IMR-90 (cell line): ENCODE measurements around the gene CFAP52. TPM values are rescaled to one million over a fixed set of nuclear protein-coding genes. Genes with fewer than 3 reads are reported as not detected.

Experiments used
- ATAC-seq: fragments of 200-7000 bp; cut with Tn5 transposase; 2 replicates; pipeline ENCODE4 v1.9.1; 2020; ENCODE audit warnings: low read depth, mild to moderate bottlenecking, moderate library complexity
- BruUV-seq: library from RNA; stranded (reverse); fragments of 400-500 nt; replicated peaks from 2 replicates; lab custom pipeline; 2021; lab: Mats Ljungman, UMichigan
- CTCF ChIA-PET: fragments of 300-600 bp; formaldehyde crosslinking; extraction: SDS; loops from one replicate; lab custom pipeline; 2021; ENCODE audit warnings: antibody characterized with exemption; lab: Yijun Ruan, JAX
- POLR2A ChIA-PET: fragments of 300-600 bp; sonication (Branson Sonifier 250); formaldehyde crosslinking; loops from one replicate; lab custom pipeline; 2022; ENCODE audit warnings: antibody characterized with exemption; ENCODE audit not compliant: unreplicated experiment; lab: Charles Lee
- DNase-seq: peaks from one replicate; pipeline ENCODE4 v3.0.0; 2013
- H2AFZ ChIP-seq: replicated peaks from 2 replicates; pipeline ENCODE3; 2013; ENCODE audit warnings: low read length, mild to moderate bottlenecking; ENCODE audit not compliant: poor library complexity
- H2AK5ac ChIP-seq: 2 replicates; pipeline ENCODE4 v1.6.1; 2013; ENCODE audit warnings: low read depth, low read length, inconsistent platforms
- H2AK9ac ChIP-seq: replicated peaks from 2 replicates; pipeline ENCODE3; 2013; ENCODE audit warnings: mild to moderate bottlenecking, low read depth, low read length, moderate library complexity; ENCODE audit not compliant: poor library complexity
- H2BK120ac ChIP-seq: 2 replicates; pipeline ENCODE4 v1.6.1; 2013; ENCODE audit warnings: low read depth, low read length, inconsistent platforms
- H2BK15ac ChIP-seq: 3 replicates; pipeline ENCODE4 v1.6.1; 2013; ENCODE audit warnings: low read depth, low read length, inconsistent platforms
- H2BK20ac ChIP-seq: 2 replicates; pipeline ENCODE4 v1.6.1; 2013; ENCODE audit warnings: low read depth, mild to moderate bottlenecking, inconsistent platforms, low read length, moderate library complexity
- H2BK5ac ChIP-seq: 2 replicates; pipeline ENCODE4 v1.6.1; 2013; ENCODE audit warnings: mild to moderate bottlenecking, low read depth, low read length, inconsistent platforms; ENCODE audit not compliant: poor library complexity, severe bottlenecking
- H3K14ac ChIP-seq: replicated peaks from 2 replicates; pipeline ENCODE4 v1.6.1; 2013; ENCODE audit warnings: low read depth, low read length, inconsistent platforms
- H3K18ac ChIP-seq: 2 replicates; pipeline ENCODE4 v1.6.1; 2013; ENCODE audit warnings: low read depth, low read length, control low read depth
- H3K23ac ChIP-seq: 2 replicates; pipeline ENCODE4 v1.6.1; 2013; ENCODE audit warnings: low read depth, low read length, inconsistent platforms
- H3K27ac ChIP-seq: 2 replicates; pipeline ENCODE4 v1.5.1; 2013; ENCODE audit warnings: mild to moderate bottlenecking, control low read depth, low read length; ENCODE audit not compliant: insufficient read depth
- H3K27me3 ChIP-seq: 2 replicates; pipeline ENCODE4 v1.6.1; 2013; ENCODE audit warnings: low read length; ENCODE audit not compliant: control insufficient read depth, insufficient read depth
- H3K36me3 ChIP-seq: 2 replicates; pipeline ENCODE4 v1.6.1; 2013; ENCODE audit warnings: low read length, mixed read lengths; ENCODE audit not compliant: control insufficient read depth, insufficient read depth
- H3K4ac ChIP-seq: 2 replicates; pipeline ENCODE4 v1.6.1; 2013; ENCODE audit warnings: low read depth, low read length, inconsistent platforms
- H3K4me1 ChIP-seq: 2 replicates; pipeline ENCODE4 v1.6.1; 2013; ENCODE audit warnings: low read length, mixed read lengths; ENCODE audit not compliant: control insufficient read depth, insufficient read depth
- H3K4me2 ChIP-seq: 2 replicates; pipeline ENCODE4 v1.6.1; 2013; ENCODE audit warnings: low read depth, mild to moderate bottlenecking, control low read depth, low read length, moderate library complexity
- H3K4me3 ChIP-seq: 2 replicates; pipeline ENCODE4 v1.5.1; 2013; ENCODE audit warnings: low read depth, mild to moderate bottlenecking, control low read depth, low read length, moderate library complexity; ENCODE audit not compliant: insufficient read depth
- H3K56ac ChIP-seq: 2 replicates; pipeline ENCODE4 v1.6.1; 2013; ENCODE audit warnings: low read length, inconsistent platforms; ENCODE audit not compliant: insufficient read depth; ENCODE audit errors: extremely low read depth
- H3K79me1 ChIP-seq, 2 experiments: 2 replicates each; pipeline ENCODE4 v1.6.1; 2013; ENCODE audit warnings: low read length in 2 of 2, inconsistent platforms in 1 of 2, low read depth in 1 of 2
- H3K9ac ChIP-seq: 2 replicates; pipeline ENCODE4 v1.6.1; 2013; ENCODE audit warnings: low read depth, low read length, control low read depth
- H3K9me1 ChIP-seq: 2 replicates; pipeline ENCODE4 v1.6.1; 2013; ENCODE audit warnings: low read length, inconsistent platforms; ENCODE audit not compliant: insufficient read depth
- H3K9me3 ChIP-seq: 2 replicates; pipeline ENCODE4 v1.6.1; 2013; ENCODE audit warnings: low read length; ENCODE audit not compliant: control insufficient read depth, insufficient read depth
- H4K20me1 ChIP-seq: 2 replicates; pipeline ENCODE4 v1.6.1; 2013; ENCODE audit warnings: low read length, inconsistent platforms; ENCODE audit not compliant: insufficient read depth
- H4K5ac ChIP-seq: 2 replicates; pipeline ENCODE4 v1.6.1; 2013; ENCODE audit warnings: mild to moderate bottlenecking, low read depth, low read length, control low read depth
- H4K8ac ChIP-seq, 2 experiments: 2 replicates each; pipeline ENCODE4 v1.6.1; 2013; ENCODE audit warnings: low read depth in 2 of 2, low read length in 2 of 2, control low read depth in 1 of 2, inconsistent platforms in 1 of 2
- H4K91ac ChIP-seq: 2 replicates; pipeline ENCODE4 v1.6.1; 2013; ENCODE audit warnings: low read depth, low read length, inconsistent platforms; ENCODE audit not compliant: insufficient read depth
- BHLHE40 ChIP-seq: fragments of 150-350 bp; IDR thresholded peaks from 2 replicates; pipeline ENCODE4 v1.6.1; 2016; ENCODE audit warnings: mild to moderate bottlenecking, low read depth, low read length
- CEBPB ChIP-seq: IDR thresholded peaks from 2 replicates; pipeline ENCODE4 v1.6.1; 2012; ENCODE audit warnings: low read depth, low read length, improper control_type of control experiment
- CHD1 ChIP-seq: IDR thresholded peaks from 2 replicates; pipeline ENCODE4 v1.6.1; 2012; ENCODE audit warnings: low read depth, low read length, improper control_type of control experiment
- CTCF ChIP-seq: conservative IDR thresholded peaks from 2 replicates; pipeline ENCODE4 v1.5.1; 2012; ENCODE audit warnings: mild to moderate bottlenecking, low read depth, low read length, improper control_type of control experiment
- ELK1 ChIP-seq: fragments of 150-350 bp; IDR thresholded peaks from 2 replicates; pipeline ENCODE4 v1.6.1; 2016; ENCODE audit warnings: low read depth, mild to moderate bottlenecking, low read length, moderate library complexity, borderline replicate concordance
- FOS ChIP-seq: fragments of 150-350 bp; IDR thresholded peaks from 2 replicates; pipeline ENCODE4 v1.6.1; 2016; ENCODE audit warnings: low read depth, low read length
- MAFK ChIP-seq: IDR thresholded peaks from 2 replicates; pipeline ENCODE4 v1.6.1; 2012; ENCODE audit warnings: low read depth, low read length, improper control_type of control experiment
- MAZ ChIP-seq: IDR thresholded peaks from 2 replicates; pipeline ENCODE4 v1.6.1; 2012; ENCODE audit warnings: low read depth, mild to moderate bottlenecking, low read length, improper control_type of control experiment, moderate library complexity, borderline replicate concordance
- MXI1 ChIP-seq: IDR thresholded peaks from 2 replicates; pipeline ENCODE4 v1.6.1; 2012; ENCODE audit warnings: low read depth, mild to moderate bottlenecking, low read length, moderate library complexity, borderline replicate concordance
- NFE2L2 ChIP-seq: fragments of 150-350 bp; IDR thresholded peaks from 2 replicates; pipeline ENCODE4 v1.6.1; 2016; ENCODE audit warnings: low read depth, mild to moderate bottlenecking, low read length
- POLR2A ChIP-seq: IDR thresholded peaks from 2 replicates; pipeline ENCODE4 v1.6.1; 2012; ENCODE audit warnings: mild to moderate bottlenecking, low read depth, low read length
- RCOR1 ChIP-seq: IDR thresholded peaks from 2 replicates; pipeline ENCODE4 v1.6.1; 2012; ENCODE audit warnings: mild to moderate bottlenecking, low read length, improper control_type of control experiment; ENCODE audit not compliant: insufficient replicate concordance
- RFX5 ChIP-seq: IDR thresholded peaks from 2 replicates; pipeline ENCODE4 v1.8.0; 2012; ENCODE audit warnings: low read depth, mild to moderate bottlenecking, low read length, moderate library complexity
- SMC3 ChIP-seq: fragments of 150-350 bp; IDR thresholded peaks from 2 replicates; pipeline ENCODE4 v1.6.1; 2016; ENCODE audit warnings: low read depth, mild to moderate bottlenecking, antibody characterized with exemption, low read length, moderate library complexity
- WGBS, 2 experiments: methylation state at CpG; one replicate each; pipeline versions ENCODE4 v1.1.5 to v1.1.7; 2013; ENCODE audit warnings: missing lambda C conversion rate in 2 of 2; ENCODE audit not compliant: insufficient read length in 1 of 2; ENCODE audit errors: extremely low coverage in 2 of 2; 5-methylcytosine and 5-hydroxymethylcytosine counted together
- dilution Hi-C: fragments of 300-500 bp; cut with HindIII; formaldehyde crosslinking; loops from one replicate; pipeline ENCODE4 v1.14.3; 2018; ENCODE audit warnings: low sequenced_read_pairs; ENCODE audit not compliant: unreplicated experiment
- in situ Hi-C: fragments of 300-500 bp; cut with MboI; formaldehyde crosslinking; loops from 3 replicates; pipeline ENCODE4 v1.14.3; 2019; ENCODE audit warnings: low sequenced_read_pairs, inconsistent platforms, mixed read lengths
- intact Hi-C: fragments of 100-400 bp; cut with micrococcal nuclease; formaldehyde crosslinking; loops from 2 replicates; pipeline ENCODE4 v1.10.0; 2022
- polyA plus RNA-seq, 3 experiments: library from polyadenylated mRNA; depleted of rRNA; stranded (reverse); fragments of >200 nt; gene quantifications; 2 replicates each; pipeline ENCODE4 v1.2.3, GENCODE V29; 2012; ENCODE audit warnings: low replicate concordance in 1 of 3
- total RNA-seq: library from RNA; depleted of rRNA; stranded (reverse); fragments of >200 nt; gene quantifications from 2 replicates; pipeline ENCODE4 v1.2.3, GENCODE V29; 2012
- TF ChIP-seq, protein P1 (sequence below): fragments of 150-350 bp; IDR thresholded peaks from 2 replicates; pipeline ENCODE4 v1.6.1; 2017; ENCODE audit warnings: mild to moderate bottlenecking, antibody characterized with exemption, low read length, low read depth

CFAP52 gene
- total and polyA plus RNA-seq, 2 of the 4 experiments (the other 2 are of a cell fraction): 0.22 TPM; not detected in 1

GRCh38 chr17:9541718-9542117, 34.7 kb upstream of the CFAP52 start:
- WGBS, 2 experiments: no CpG with 5 or more reads among the region's 4 CpGs
- no peak overlapping the region for H3K23ac ChIP-seq
- ChIA-PET CTCF (interaction anchor here (1.1 kb wide), 1 partner anchor 36 kb away, joined by 3 read pairs; no protein-coding TSS in a partner anchor), POLR2A (no interaction called here)
- H2BK5ac ChIP-seq: no peak overlapping the region
- H3K79me1 ChIP-seq: no peaks in the 10 kb centered on the region
- H3K4ac ChIP-seq: no peak overlapping the region
- no peak overlapping the region for H4K91ac ChIP-seq
- in situ Hi-C loops: loop anchor here (25.0 kb wide), 1 partner anchor 754 kb away; the partner anchor contains the start of gene MFSD6L
- dilution Hi-C loops: no loop called here
- no peak overlapping the region for H2BK20ac ChIP-seq
- no peak overlapping the region for H3K4me3 ChIP-seq
- no peak overlapping the region for H4K5ac ChIP-seq
- no peak overlapping the region for H3K9ac ChIP-seq
- no peak for ATAC-seq
- H2AK9ac ChIP-seq: no peak overlapping the region
- TF ChIP-seq FOS (no peak), CTCF (no peak), CHD1 (no peak), ELK1 (no peak), NFE2L2 (no peak), MAZ (no peak), CEBPB (no peak), RCOR1 (no peak), MXI1 (no peak), MAFK (no peak), BHLHE40 (no peak), SMC3 (no peak), POLR2A (no peak), RFX5 (no peak)
- TF ChIP-seq, protein P1, sequence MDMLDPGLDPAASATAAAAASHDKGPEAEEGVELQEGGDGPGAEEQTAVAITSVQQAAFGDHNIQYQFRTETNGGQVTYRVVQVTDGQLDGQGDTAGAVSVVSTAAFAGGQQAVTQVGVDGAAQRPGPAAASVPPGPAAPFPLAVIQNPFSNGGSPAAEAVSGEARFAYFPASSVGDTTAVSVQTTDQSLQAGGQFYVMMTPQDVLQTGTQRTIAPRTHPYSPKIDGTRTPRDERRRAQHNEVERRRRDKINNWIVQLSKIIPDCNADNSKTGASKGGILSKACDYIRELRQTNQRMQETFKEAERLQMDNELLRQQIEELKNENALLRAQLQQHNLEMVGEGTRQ: no peak
- no peak overlapping the region for H4K8ac ChIP-seq
- intact Hi-C loops: no loop called here
- no peak overlapping the region for H3K4me2 ChIP-seq
- no peak overlapping the region for H3K27ac ChIP-seq
- H3K9me1 ChIP-seq: no peaks in the 10 kb centered on the region; the same call in 1 of the 2 replicates
- no peak overlapping the region for H2BK15ac ChIP-seq
- H3K9me3 ChIP-seq: no peaks in the 10 kb centered on the region
- peaks cover 4% of the 10 kb centered on the region for H3K36me3 ChIP-seq
- no peak overlapping the region for H3K56ac ChIP-seq
- H3K4me1 ChIP-seq: no peaks in the 10 kb centered on the region
- H2BK120ac ChIP-seq: no peak overlapping the region
- H2AK5ac ChIP-seq: no peak overlapping the region
- H3K18ac ChIP-seq: no peak overlapping the region
- no peak overlapping the region for H2AFZ ChIP-seq
- no TSS peak for BruUV-seq
- no peak overlapping the region for H3K14ac ChIP-seq
- no peaks in the 10 kb centered on the region for H3K27me3 ChIP-seq
- no peak for DNase-seq
- no peaks in the 10 kb centered on the region for H4K20me1 ChIP-seq
